IPS-18a (cell line): ENCODE data around the gene PAX6.

Experiments used
- H3K27ac ChIP-seq: one replicate; pipeline ENCODE4 v1.5.1; 2013; ENCODE audit warnings: low read length
- H3K27me3 ChIP-seq: one replicate; pipeline ENCODE4 v1.6.1; 2013; ENCODE audit warnings: mild to moderate bottlenecking, low read length; ENCODE audit not compliant: control insufficient read depth, insufficient read depth
- H3K36me3 ChIP-seq: one replicate; pipeline ENCODE4 v1.6.1; 2013; ENCODE audit warnings: low read depth, low read length; ENCODE audit not compliant: control insufficient read depth
- H3K4me1 ChIP-seq: one replicate; pipeline ENCODE4 v1.6.1; 2013; ENCODE audit warnings: low read depth, low read length; ENCODE audit not compliant: control insufficient read depth
- H3K4me3 ChIP-seq: one replicate; pipeline ENCODE4 v1.5.1; 2013; ENCODE audit warnings: low read length
- H3K9ac ChIP-seq: one replicate; pipeline ENCODE4 v1.6.1; 2013; ENCODE audit warnings: mild to moderate bottlenecking, low read length, moderate library complexity
- H3K9me3 ChIP-seq: one replicate; pipeline ENCODE4 v1.6.1; 2013; ENCODE audit warnings: low read depth, low read length; ENCODE audit not compliant: control insufficient read depth

The PAX6 gene

GRCh38 chr11:31821235-31821764, 10.2 kb upstream of the PAX6 start:
- H3K27me3 ChIP-seq = peaks cover 100% of the 10 kb centered on the region
- peak overlapping the region; percentile 34 for H3K4me3 ChIP-seq
- peaks cover 54% of the 10 kb centered on the region for H3K4me1 ChIP-seq
- no peaks in the 10 kb centered on the region for H3K9me3 ChIP-seq
- H3K27ac ChIP-seq = no peak overlapping the region
- no peaks in the 10 kb centered on the region for H3K36me3 ChIP-seq
- no peak overlapping the region for H3K9ac ChIP-seq

DNA sequence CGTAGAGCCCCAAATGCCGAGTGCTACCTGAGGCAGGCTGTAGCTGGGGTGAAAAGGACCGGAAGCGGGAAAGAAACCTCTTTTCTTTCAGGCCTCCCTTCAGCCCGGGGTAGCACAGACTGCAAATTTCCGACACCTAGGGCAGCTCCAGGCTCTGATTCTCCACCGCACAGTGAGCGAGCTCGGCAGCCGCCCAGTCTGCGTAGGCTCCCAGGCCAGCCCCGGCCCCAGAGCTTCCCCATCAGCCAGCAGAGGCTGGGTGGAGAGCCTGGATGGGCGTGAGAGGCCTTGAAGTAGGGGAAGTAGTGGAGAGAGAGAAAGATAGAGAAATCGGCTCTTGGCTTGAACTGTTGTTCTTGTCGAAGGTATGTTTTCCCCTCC, 9.3 kb upstream of the PAX6 start:
- Histone ChIP-seq H3K4me1 (peaks cover 52% of the 10 kb centered on the region), H3K9me3 (no peaks in the 10 kb centered on the region), H3K4me3 (peak overlapping the region; percentile 34), H3K36me3 (no peaks in the 10 kb centered on the region), H3K27ac (no peak overlapping the region), H3K9ac (no peak overlapping the region), H3K27me3 (peaks cover 100% of the 10 kb centered on the region)

DNA sequence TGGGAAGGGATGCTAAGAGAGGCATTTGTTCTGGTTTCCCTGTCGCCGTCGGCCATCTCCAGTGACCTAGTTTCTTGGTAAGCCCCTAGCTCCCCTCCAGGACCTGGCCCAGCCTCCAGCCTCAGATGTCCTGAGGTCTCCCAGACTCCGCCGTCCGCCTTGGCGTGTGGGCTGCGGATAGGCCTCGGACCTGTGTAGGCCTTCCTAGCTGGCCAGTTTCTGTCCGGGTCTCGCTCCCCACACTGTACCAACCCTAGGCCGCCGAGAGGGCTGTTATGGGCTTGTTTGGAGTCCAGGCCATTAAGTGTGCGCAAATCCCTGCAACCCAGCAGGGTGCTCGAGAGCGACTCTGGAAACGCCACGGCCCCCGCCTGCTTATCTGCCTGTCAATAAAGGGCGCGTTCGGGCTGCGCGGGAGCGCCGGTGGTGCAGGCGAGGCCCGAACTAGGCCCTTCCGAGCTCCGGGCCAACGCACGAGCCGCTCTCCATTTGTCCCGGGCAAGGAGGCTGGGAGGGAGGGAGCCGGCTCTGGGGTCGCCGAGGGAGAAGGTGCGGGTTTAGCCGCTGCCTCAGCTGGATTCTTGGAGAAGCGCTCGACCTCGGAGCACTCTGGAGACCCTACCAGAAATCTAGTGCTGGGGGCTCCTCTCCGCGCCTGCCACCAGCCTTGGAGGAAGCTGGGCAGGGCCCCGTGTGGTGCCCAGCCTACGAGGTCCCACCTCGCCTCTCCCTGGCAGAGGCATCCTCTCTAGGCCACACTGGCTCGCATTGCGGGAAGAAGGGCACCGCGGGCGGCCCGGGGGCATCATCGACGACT, 8.7 kb upstream of the PAX6 start:
- Histone ChIP-seq H3K27ac (no peak overlapping the region), H3K36me3 (no peaks in the 10 kb centered on the region), H3K9ac (no peak overlapping the region), H3K4me1 (peaks cover 52% of the 10 kb centered on the region), H3K27me3 (peaks cover 100% of the 10 kb centered on the region), H3K9me3 (no peaks in the 10 kb centered on the region), H3K4me3 (peak overlapping the region; percentile 34)

- H3K9ac ChIP-seq = no peak overlapping the region
- H3K27me3 ChIP-seq = peaks cover 100% of the 10 kb centered on the region
- H3K4me3 ChIP-seq = no peak overlapping the region
- no peak overlapping the region for H3K27ac ChIP-seq
- H3K36me3 ChIP-seq = no peaks in the 10 kb centered on the region
- H3K9me3 ChIP-seq = no peaks in the 10 kb centered on the region
- H3K4me1 ChIP-seq = peaks cover 43% of the 10 kb centered on the region
Measured at GRCh38 chr11:31818874-31819331, 7.8 kb upstream of the PAX6 start.

- Histone ChIP-seq H3K4me1 (peaks cover 43% of the 10 kb centered on the region), H3K27ac (no peak overlapping the region), H3K4me3 (peak overlapping the region; percentile 58), H3K27me3 (peaks cover 100% of the 10 kb centered on the region), H3K9ac (no peak overlapping the region), H3K36me3 (no peaks in the 10 kb centered on the region), H3K9me3 (no peaks in the 10 kb centered on the region)
Measured at GRCh38 chr11:31818425-31818755, 7.3 kb upstream of the PAX6 start.

DNA sequence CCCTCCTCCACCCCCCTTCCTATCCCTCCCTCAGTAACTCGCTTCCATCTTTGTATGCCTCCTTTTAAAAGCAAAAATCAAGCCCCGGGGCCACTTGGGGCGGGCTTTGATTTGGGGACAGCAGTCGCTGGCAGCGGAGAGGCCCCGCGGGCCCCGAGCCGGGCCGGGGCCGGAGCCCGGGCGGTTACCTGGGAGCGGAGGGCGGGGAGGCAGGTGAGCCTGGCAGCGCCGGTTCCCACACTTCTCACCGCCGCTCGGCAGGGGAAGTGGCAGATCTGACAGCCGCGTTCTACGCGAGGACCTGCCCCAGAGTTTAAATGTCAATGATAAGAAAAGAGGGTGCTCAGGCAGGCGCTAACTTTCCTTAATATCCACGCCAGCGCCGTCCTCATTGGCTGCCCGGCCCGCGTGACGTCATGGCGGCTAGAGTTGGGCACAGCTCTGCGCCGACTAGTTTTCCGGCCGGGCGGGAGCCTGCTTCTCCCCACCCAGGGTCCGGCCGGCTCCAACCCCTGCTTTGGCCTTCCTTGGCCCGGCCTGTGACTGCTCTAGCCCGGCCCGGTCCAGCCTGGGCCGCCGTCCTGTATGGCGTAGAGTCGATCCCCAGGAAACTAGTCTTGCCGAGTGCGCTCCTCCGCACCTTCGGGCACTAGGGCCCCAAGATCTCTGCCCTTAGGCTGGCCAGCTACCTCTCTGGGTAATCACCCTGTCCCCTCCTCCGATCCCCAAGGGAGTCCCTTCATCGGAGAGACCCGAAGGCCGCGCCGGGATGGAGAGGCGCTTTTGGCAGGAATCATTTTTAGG, 6.7 kb upstream of the PAX6 start:
- peaks cover 39% of the 10 kb centered on the region for H3K4me1 ChIP-seq
- no peaks in the 10 kb centered on the region for H3K36me3 ChIP-seq
- H3K27me3 ChIP-seq = peaks cover 100% of the 10 kb centered on the region
- no peak overlapping the region for H3K9ac ChIP-seq
- H3K27ac ChIP-seq = no peak overlapping the region
- H3K4me3 ChIP-seq = peak overlapping the region; percentile 58
- H3K9me3 ChIP-seq = no peaks in the 10 kb centered on the region

- peak overlapping the region; percentile 58 for H3K4me3 ChIP-seq
- peaks cover 43% of the 10 kb centered on the region for H3K4me1 ChIP-seq
- H3K9me3 ChIP-seq = no peaks in the 10 kb centered on the region
- no peaks in the 10 kb centered on the region for H3K36me3 ChIP-seq
- peaks cover 100% of the 10 kb centered on the region for H3K27me3 ChIP-seq
- no peak overlapping the region for H3K9ac ChIP-seq
- H3K27ac ChIP-seq = no peak overlapping the region
Measured at GRCh38 chr11:31817054-31817620, 6.0 kb upstream of the PAX6 start.

DNA sequence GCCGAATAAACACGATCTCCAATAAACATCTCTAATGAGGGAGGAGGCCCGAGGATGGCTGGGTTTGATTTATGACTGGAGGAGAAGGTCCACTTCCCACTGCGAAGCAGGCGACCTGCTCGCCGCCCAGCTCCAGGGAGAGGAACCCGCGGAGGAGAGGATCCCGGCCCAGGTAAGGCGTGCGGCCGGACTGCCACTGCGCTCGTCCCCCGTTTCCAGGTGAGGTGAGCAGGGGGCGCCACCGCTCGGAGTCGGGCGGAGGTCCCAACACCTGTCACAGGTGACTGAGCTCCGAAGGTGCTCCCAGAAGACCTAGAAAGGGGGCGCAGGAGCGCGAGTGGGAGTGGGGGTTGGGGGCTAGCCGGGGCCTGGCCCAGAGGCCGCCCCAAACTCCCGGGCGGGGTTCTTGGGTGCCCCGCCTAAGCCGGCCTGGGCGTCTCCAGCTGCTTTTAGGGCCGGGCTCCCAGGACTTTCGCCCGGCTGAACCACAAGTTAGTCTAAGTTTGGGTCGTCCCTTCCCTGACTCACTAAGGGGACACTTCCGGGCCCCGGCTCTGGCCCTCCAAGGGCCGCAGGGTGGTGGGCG, 5.4 kb upstream of the PAX6 start:
- H3K9me3 ChIP-seq = no peaks in the 10 kb centered on the region
- peaks cover 37% of the 10 kb centered on the region for H3K4me1 ChIP-seq
- no peak overlapping the region for H3K4me3 ChIP-seq
- no peaks in the 10 kb centered on the region for H3K36me3 ChIP-seq
- H3K27ac ChIP-seq = no peak overlapping the region
- H3K27me3 ChIP-seq = peaks cover 100% of the 10 kb centered on the region
- no peak overlapping the region for H3K9ac ChIP-seq

DNA sequence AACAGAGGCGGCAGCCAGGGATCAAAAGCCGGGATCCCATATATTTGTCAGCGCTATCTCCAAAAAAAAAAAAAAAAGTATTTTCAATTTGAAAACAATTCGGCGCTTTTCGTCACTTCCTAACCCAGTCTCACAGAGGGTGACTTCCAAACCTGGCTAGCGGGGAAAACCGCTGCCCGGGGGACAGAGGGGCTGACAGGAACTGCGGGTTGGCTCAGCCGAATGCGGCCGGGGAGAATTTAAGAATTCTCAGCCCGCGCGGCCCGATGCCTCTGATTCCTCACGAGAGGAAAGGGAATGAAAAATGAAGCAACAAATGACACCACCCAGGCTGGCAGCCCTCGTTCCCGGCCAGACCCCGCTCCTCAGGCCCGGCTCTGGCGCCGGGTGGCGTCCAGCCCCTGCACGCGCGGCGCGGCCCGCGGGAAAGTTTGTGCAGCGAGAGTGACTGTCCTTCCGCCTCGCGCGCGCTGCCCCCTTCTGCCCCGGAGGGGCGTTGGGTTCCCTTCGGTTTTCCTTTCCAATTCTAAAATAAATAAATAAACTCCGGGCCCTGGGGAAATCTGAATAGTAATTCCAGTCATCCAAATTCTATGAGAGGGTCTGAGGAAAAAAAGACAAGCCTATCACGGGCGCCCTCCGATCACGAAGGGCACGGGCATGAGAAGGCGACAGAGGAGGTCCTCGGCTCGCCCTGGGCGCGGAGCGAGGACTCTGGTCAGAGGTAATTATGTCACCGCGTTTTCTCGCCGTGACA, 4.8 kb upstream of the PAX6 start:
- Histone ChIP-seq H3K27ac (no peak overlapping the region), H3K4me3 (peak overlapping the region; percentile 27), H3K9ac (no peak overlapping the region), H3K9me3 (no peaks in the 10 kb centered on the region), H3K4me1 (peaks cover 31% of the 10 kb centered on the region), H3K36me3 (no peaks in the 10 kb centered on the region), H3K27me3 (peaks cover 100% of the 10 kb centered on the region)

DNA sequence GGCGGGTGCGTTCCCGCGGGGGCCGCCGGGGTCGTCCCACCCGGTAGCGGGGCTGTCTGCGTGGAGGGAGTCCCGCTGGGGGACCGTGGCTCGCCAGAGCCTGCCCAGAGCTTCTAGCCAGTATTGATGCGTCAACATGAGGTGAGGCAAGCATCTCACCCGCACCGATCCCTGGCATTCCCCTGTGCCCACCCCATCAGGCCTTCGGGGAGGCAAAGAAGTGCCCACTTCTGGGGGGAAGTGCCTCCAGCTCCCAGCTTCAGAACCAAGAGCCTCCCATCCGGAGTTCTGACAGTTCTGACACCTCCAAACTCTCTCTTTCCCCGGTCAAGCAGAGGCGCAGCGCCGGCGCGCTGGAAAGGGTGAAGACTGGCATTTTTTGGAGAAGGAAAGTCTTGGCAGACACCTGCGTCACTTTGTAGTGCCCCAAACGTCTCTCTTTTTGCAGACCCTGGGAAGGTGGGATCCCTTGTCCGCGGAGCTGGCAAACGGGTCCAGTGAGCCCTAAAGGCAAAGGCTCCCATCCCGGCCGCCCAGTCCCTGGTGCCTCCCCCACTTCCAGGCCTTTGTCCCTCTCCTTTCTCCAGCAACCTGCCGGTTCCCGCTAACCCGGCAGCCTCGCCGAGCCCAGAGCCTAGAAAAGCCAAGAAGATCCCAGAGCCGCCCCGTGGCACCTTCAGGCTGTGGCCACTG, 3.2 kb upstream of the PAX6 start:
- H3K9me3 ChIP-seq = no peaks in the 10 kb centered on the region
- H3K4me3 ChIP-seq = peak overlapping the region; percentile 53
- peaks cover 100% of the 10 kb centered on the region for H3K27me3 ChIP-seq
- H3K9ac ChIP-seq = no peak overlapping the region
- peaks cover 36% of the 10 kb centered on the region for H3K4me1 ChIP-seq
- H3K27ac ChIP-seq = no peak overlapping the region
- no peaks in the 10 kb centered on the region for H3K36me3 ChIP-seq
